HepG2 (cell line): ENCODE data around the gene PPP1R9B. TPM values are rescaled to one million over a fixed set of nuclear protein-coding genes. Genes with fewer than 3 reads are reported as not detected.
A peak's percentile ranks its signal among the peaks of the same experiment; 100 is the strongest.

Experiments
- ADNP ChIP-seq: sonication (generic); formaldehyde crosslinking; IDR thresholded peaks from 2 replicates; pipeline ENCODE4 v1.4.0; 2020; ENCODE audit warnings: missing genetic modification reagents
- CCAR2 ChIP-seq: fragments of 200-400 bp; formaldehyde crosslinking; optimal IDR thresholded peaks from 2 replicates; pipeline ENCODE3; 2018; ENCODE audit warnings: low read depth, mild to moderate bottlenecking, low read length, moderate library complexity
- CREM ChIP-seq, 2 experiments: sonication (generic) in 1 of 2; formaldehyde crosslinking in 1 of 2; IDR thresholded peaks; 2 replicates each; pipeline versions ENCODE4 v1.4.0 to v1.6.1; 2016 to 2020; ENCODE audit warnings: antibody characterized with exemption in 1 of 2, mild to moderate bottlenecking in 1 of 2, missing genetic modification reagents in 1 of 2
- HOXA3 ChIP-seq: sonication (generic); formaldehyde crosslinking; IDR thresholded peaks from 2 replicates; pipeline ENCODE4 v1.5.0; 2020; ENCODE audit warnings: missing genetic modification reagents
- HOXA7 ChIP-seq: sonication (generic); formaldehyde crosslinking; IDR thresholded peaks from 2 replicates; pipeline ENCODE4 v1.8.1; 2022; ENCODE audit warnings: mild to moderate bottlenecking, missing genetic modification reagents, moderate library complexity
- KDM3A ChIP-seq: IDR thresholded peaks from 2 replicates; pipeline ENCODE4 v1.6.1; 2018; ENCODE audit warnings: low read depth, missing compliant biosample characterization
- KLF15 ChIP-seq: sonication (generic); formaldehyde crosslinking; IDR thresholded peaks from 2 replicates; pipeline ENCODE4 v1.8.1; 2023; ENCODE audit warnings: borderline replicate concordance, mild to moderate bottlenecking, inconsistent platforms, missing genetic modification reagents, mixed read lengths
- MAFG ChIP-seq: sonication (generic); formaldehyde crosslinking; IDR thresholded peaks from 2 replicates; pipeline ENCODE4 v1.5.1; 2020; ENCODE audit warnings: mild to moderate bottlenecking, missing genetic modification reagents
- NR1H2 ChIP-seq: sonication (generic); formaldehyde crosslinking; IDR thresholded peaks from 2 replicates; pipeline ENCODE4 v1.8.1; 2022; ENCODE audit warnings: low read depth, missing genetic modification reagents, borderline replicate concordance
- RCOR2 ChIP-seq: IDR thresholded peaks from 2 replicates; pipeline ENCODE4 v1.6.1; 2016; ENCODE audit warnings: missing biosample characterization, missing genetic modification reagents
- SKI ChIP-seq: fragments of 450-650 bp; IDR thresholded peaks from one replicate; pipeline ENCODE4 v1.6.1; 2018; ENCODE audit warnings: mild to moderate bottlenecking; ENCODE audit not compliant: partially characterized antibody
- ZNF17 ChIP-seq: sonication (generic); formaldehyde crosslinking; IDR thresholded peaks from 2 replicates; pipeline ENCODE4 v1.5.0; 2020; ENCODE audit warnings: mild to moderate bottlenecking, missing genetic modification reagents
- ZNF292 ChIP-seq: sonication (generic); formaldehyde crosslinking; IDR thresholded peaks from 2 replicates; pipeline ENCODE4 v1.8.1; 2022; ENCODE audit warnings: mild to moderate bottlenecking, low read depth, missing genetic modification reagents, borderline replicate concordance
- ZNF296 ChIP-seq: sonication (generic); formaldehyde crosslinking; conservative IDR thresholded peaks from 2 replicates; pipeline ENCODE4 v1.5.0; 2020; ENCODE audit warnings: mild to moderate bottlenecking, missing genetic modification reagents
- ZNF841 ChIP-seq: sonication (generic); formaldehyde crosslinking; IDR thresholded peaks from 2 replicates; pipeline ENCODE4 v1.8.1; 2023; ENCODE audit warnings: missing genetic modification reagents, borderline replicate concordance
- polyA plus RNA-seq, 8 experiments: library from polyadenylated mRNA; depleted of rRNA in 3 of 8; stranded (reverse) in 7 of 8; unstranded in 1 of 8; fragments of >200 nt; fragmentation: Illumina TruSeq in 4 of 8; extraction: Trizol in 4 of 8; gene quantifications; 2 replicates each; pipeline versions ENCODE4 v1.2.1 to v1.2.3, GENCODE V29; 2011 to 2016; ENCODE audit warnings: low read depth in 4 of 8, missing spikeins in 1 of 8, mixed read lengths in 1 of 8; ENCODE audit not compliant: insufficient read depth in 1 of 8
- total RNA-seq, 5 experiments: library from RNA; depleted of rRNA; stranded (reverse); fragments of >200 nt; fragmentation: Illumina TruSeq; extraction: Trizol; gene quantifications; 2 replicates each; pipeline ENCODE4 v1.2.3, GENCODE V29; 2016; ENCODE audit warnings: low read depth in 1 of 5
- TF ChIP-seq, protein P1 (sequence below), 2 experiments: fragments of 450-650 bp in 1 of 2; sonication (generic) in 1 of 2; formaldehyde crosslinking in 1 of 2; IDR thresholded peaks; 2 replicates each; pipeline versions ENCODE4 v1.6.1 to v1.8.0; 2016 to 2022; ENCODE audit warnings: antibody characterized with exemption in 1 of 2, mild to moderate bottlenecking in 1 of 2, missing genetic modification reagents in 1 of 2
- TF ChIP-seq, protein P2 (sequence below): sonication (generic); formaldehyde crosslinking; IDR thresholded peaks from 2 replicates; pipeline ENCODE4 v1.4.0; 2020; ENCODE audit warnings: missing genetic modification reagents, borderline replicate concordance

The PPP1R9B gene
- total and polyA plus RNA-seq, 2 of the 13 experiments (the other 11 are each of a cell fraction or from before 2014, with no cell fraction given): 9.4 to 15.8 TPM

DNA sequence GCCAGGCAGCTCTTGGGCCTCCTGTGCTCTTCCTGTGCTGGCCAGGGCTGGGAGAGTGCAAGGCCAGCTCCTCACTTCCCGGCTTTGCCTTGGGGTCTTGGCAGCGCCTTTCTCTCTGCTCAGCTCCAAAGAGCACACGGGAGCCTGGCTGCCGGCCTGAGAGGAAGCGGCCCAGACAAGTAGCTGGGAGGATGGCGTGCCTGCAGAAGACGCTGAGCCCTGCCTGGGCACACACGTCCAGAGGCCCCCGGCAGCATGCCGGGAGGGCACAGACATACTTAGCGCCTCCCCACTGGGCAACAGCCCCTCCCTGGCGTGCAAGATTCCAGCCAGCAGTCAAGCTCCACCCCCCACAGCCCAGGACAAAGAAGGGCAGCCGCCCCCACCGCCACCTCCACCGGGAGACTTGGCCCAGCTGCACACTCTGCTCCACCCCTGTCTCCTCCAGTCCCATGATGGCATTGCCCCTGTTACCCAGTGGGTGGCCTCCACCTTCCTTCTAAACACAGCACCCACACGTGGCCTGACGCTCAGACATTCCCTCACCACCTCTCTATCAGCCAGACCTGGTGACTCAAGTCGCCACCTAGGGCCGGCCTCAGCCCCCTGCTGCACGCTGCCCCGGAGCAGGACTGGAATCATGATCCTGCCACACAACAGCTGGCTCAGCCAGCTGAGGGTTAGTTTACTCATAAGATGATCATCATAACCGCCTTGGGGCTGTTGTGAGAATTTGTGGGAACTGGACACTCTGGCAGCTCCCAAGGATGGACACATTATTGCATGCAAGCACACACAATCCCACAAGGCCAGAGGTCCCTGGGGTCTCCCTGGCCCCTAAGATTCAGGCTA lies 27.7 kb upstream of the PPP1R9B start (continued):
- TF ChIP-seq, protein P1, sequence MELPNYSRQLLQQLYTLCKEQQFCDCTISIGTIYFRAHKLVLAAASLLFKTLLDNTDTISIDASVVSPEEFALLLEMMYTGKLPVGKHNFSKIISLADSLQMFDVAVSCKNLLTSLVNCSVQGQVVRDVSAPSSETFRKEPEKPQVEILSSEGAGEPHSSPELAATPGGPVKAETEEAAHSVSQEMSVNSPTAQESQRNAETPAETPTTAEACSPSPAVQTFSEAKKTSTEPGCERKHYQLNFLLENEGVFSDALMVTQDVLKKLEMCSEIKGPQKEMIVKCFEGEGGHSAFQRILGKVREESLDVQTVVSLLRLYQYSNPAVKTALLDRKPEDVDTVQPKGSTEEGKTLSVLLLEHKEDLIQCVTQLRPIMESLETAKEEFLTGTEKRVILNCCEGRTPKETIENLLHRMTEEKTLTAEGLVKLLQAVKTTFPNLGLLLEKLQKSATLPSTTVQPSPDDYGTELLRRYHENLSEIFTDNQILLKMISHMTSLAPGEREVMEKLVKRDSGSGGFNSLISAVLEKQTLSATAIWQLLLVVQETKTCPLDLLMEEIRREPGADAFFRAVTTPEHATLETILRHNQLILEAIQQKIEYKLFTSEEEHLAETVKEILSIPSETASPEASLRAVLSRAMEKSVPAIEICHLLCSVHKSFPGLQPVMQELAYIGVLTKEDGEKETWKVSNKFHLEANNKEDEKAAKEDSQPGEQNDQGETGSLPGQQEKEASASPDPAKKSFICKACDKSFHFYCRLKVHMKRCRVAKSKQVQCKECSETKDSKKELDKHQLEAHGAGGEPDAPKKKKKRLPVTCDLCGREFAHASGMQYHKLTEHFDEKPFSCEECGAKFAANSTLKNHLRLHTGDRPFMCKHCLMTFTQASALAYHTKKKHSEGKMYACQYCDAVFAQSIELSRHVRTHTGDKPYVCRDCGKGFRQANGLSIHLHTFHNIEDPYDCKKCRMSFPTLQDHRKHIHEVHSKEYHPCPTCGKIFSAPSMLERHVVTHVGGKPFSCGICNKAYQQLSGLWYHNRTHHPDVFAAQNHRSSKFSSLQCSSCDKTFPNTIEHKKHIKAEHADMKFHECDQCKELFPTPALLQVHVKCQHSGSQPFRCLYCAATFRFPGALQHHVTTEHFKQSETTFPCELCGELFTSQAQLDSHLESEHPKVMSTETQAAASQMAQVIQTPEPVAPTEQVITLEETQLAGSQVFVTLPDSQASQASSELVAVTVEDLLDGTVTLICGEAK (IDR thresholded peaks at IDR 0.05): no peak
- TF ChIP-seq, protein P1 (CRISPR knock-in tag; IDR thresholded peaks at IDR 0.05): no peak
- TF ChIP-seq HOXA3 (CRISPR knock-in tag) (peak; percentile 76; the same call in 1 of the 2 replicates), ZNF296 (no peak), SKI (peak; percentile 72), HOXA7 (no peak), CREM (IDR thresholded peaks at IDR 0.05) (no peak), CREM (CRISPR knock-in tag; IDR thresholded peaks at IDR 0.05) (no peak), KLF15 (CRISPR knock-in tag) (no peak), ZNF841 (CRISPR knock-in tag) (no peak), KDM3A (CRISPR knock-in tag) (no peak), ZNF17 (CRISPR knock-in tag) (no peak), ADNP (CRISPR knock-in tag) (0 out of 2 replicates have a peak, but pooled peaks have one; percentile 30), CCAR2 (no peak), ZNF292 (CRISPR knock-in tag) (peak; percentile 90; the same call in 1 of the 2 replicates), MAFG (CRISPR knock-in tag) (no peak), NR1H2 (CRISPR knock-in tag) (no peak), RCOR2 (CRISPR knock-in tag) (peak; percentile 65; the same call in 1 of the 2 replicates)
- TF ChIP-seq, protein P2, sequence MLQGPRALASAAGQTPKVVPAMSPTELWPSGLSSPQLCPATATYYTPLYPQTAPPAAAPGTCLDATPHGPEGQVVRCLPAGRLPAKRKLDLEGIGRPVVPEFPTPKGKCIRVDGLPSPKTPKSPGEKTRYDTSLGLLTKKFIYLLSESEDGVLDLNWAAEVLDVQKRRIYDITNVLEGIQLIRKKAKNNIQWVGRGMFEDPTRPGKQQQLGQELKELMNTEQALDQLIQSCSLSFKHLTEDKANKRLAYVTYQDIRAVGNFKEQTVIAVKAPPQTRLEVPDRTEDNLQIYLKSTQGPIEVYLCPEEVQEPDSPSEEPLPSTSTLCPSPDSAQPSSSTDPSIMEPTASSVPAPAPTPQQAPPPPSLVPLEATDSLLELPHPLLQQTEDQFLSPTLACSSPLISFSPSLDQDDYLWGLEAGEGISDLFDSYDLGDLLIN: no peak
